ENCODE results near the gene PSRC1.

The PSRC1 gene

GRCh38 chr1:109247401-109248365 lies 35.3 kb downstream of the PSRC1 start:
- Histone ChIP-seq H3K9me3 (ENCODE audit: control insufficient read depth, low read depth, low read length) (no peaks in the 10 kb centered on the region), H3K27ac (ENCODE audit: low read length) (no peak overlapping the region), H3K4me3 (ENCODE audit: low read length) (no peak overlapping the region), H3K36me3 (ENCODE audit: control insufficient read depth, low read depth, low read length) (peaks cover 3% of the 10 kb centered on the region), H3K27me3 (ENCODE audit: control insufficient read depth, insufficient read depth, low read length) (peaks cover 30% of the 10 kb centered on the region), H3K9ac (ENCODE audit: low read length) (no peak overlapping the region), H3K4me1 (ENCODE audit: control insufficient read depth, low read depth, low read length) (peaks cover 8% of the 10 kb centered on the region)

DNA sequence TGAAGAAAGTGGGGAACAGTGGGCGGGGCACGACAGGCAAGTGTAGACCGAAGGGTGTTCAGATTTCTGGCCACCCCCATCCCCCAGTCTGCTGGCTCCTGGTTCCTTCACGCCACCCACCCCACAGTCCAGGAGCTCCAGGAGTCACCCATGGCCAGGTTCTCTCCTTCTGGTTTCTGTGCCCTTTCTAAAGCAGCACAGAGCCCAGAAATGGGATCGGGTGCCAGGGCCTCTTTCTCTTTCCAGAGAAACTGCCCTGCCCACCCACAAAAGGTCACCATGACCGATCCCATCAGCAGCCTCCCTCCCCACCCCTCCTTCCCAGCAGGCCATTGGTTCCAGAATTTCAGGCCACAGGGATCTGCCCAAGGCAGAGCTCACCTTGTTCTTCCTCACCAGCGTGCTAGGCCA lies 36.8 kb downstream of the PSRC1 start:
- peaks cover 16% of the 10 kb centered on the region for H3K4me1 ChIP-seq (ENCODE audit: control insufficient read depth, low read depth, low read length)
- no peak overlapping the region for H3K27ac ChIP-seq (ENCODE audit: low read length)
- H3K27me3 ChIP-seq (ENCODE audit: control insufficient read depth, insufficient read depth, low read length) = peaks cover 28% of the 10 kb centered on the region
- H3K4me3 ChIP-seq (ENCODE audit: low read length) = no peak overlapping the region
- H3K9me3 ChIP-seq (ENCODE audit: control insufficient read depth, low read depth, low read length) = no peaks in the 10 kb centered on the region
- no peak overlapping the region for H3K9ac ChIP-seq (ENCODE audit: low read length)
- peaks cover 3% of the 10 kb centered on the region for H3K36me3 ChIP-seq (ENCODE audit: control insufficient read depth, low read depth, low read length)

DNA sequence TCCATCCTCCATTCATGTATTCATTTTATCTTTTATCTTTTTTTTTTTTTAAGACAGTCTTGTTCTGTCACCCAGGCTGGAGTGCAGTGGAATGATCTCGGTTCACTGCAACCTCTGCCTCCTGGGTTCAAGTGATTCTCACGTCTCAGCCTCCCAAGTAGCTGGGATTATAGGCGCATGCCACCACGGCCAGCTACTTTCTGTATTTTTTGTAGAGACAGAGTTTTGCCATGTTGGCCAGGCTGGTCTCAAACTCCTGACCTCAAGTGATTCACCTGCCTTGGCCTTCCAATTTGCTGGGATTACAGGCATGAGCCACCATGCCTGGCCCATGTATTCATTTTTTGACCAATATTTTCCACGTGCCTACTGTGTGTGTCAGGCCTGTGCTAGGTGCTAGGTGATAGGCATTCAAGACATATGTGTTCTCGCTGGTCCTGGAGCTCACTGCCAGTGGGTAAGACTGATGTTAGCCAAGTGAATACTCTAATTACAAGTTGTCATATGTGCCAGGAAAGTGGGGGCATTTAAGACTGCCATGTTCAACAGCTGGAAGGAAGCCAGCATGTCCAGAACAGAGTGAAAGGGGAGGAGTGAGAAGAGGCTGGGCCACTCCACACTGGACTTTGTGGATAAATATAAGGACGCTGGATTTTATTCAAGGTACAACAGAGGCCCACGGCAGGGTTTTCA lies 38.9 kb downstream of the PSRC1 start:
- Histone ChIP-seq H3K36me3 (ENCODE audit: control insufficient read depth, low read depth, low read length) (peaks cover under 1% of the 10 kb centered on the region), H3K4me1 (ENCODE audit: control insufficient read depth, low read depth, low read length) (peaks cover 30% of the 10 kb centered on the region), H3K27me3 (ENCODE audit: control insufficient read depth, insufficient read depth, low read length) (peaks cover 17% of the 10 kb centered on the region), H3K4me3 (ENCODE audit: low read length) (no peak overlapping the region), H3K9ac (ENCODE audit: low read length) (no peak overlapping the region), H3K27ac (ENCODE audit: low read length) (no peak overlapping the region), H3K9me3 (ENCODE audit: control insufficient read depth, low read depth, low read length) (no peaks in the 10 kb centered on the region)

GRCh38 chr1:109243221-109243620 lies 39.7 kb downstream of the PSRC1 start:
- Histone ChIP-seq H3K9ac (ENCODE audit: low read length) (no peak overlapping the region), H3K36me3 (ENCODE audit: control insufficient read depth, low read depth, low read length) (peaks cover 8% of the 10 kb centered on the region), H3K27ac (ENCODE audit: low read length) (no peak overlapping the region), H3K4me3 (ENCODE audit: low read length) (no peak overlapping the region), H3K9me3 (ENCODE audit: control insufficient read depth, low read depth, low read length) (no peaks in the 10 kb centered on the region), H3K27me3 (ENCODE audit: control insufficient read depth, insufficient read depth, low read length) (peaks cover 9% of the 10 kb centered on the region), H3K4me1 (ENCODE audit: control insufficient read depth, low read depth, low read length) (peaks cover 32% of the 10 kb centered on the region)

DNA sequence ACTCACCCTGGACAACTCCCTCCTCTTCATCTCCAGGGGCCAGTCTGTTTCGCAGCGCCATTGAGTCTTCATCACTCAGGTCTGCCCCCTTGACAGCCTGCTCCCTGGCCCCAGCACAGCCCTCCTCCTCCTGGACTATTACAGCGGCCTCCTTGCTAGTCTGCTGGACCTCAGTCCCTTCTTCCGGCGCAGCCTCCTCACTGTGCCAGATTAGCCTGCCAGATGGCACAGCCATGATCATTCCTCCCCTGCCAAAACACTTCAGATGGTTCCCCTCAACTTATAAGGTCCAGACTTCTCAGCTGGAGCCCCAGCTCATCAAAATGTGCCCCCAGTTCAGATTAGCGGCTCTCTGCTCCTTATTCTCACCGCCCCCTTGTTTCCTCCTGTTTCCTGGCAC lies 40.6 kb downstream of the PSRC1 start:
- Histone ChIP-seq H3K36me3 (ENCODE audit: control insufficient read depth, low read depth, low read length) (peaks cover 15% of the 10 kb centered on the region), H3K9ac (ENCODE audit: low read length) (no peak overlapping the region), H3K27ac (ENCODE audit: low read length) (no peak overlapping the region), H3K27me3 (ENCODE audit: control insufficient read depth, insufficient read depth, low read length) (peaks cover under 1% of the 10 kb centered on the region), H3K4me3 (ENCODE audit: low read length) (no peak overlapping the region), H3K4me1 (ENCODE audit: control insufficient read depth, low read depth, low read length) (peaks cover 36% of the 10 kb centered on the region), H3K9me3 (ENCODE audit: control insufficient read depth, low read depth, low read length) (no peaks in the 10 kb centered on the region)

GRCh38 chr1:109241841-109242345 lies 41.1 kb downstream of the PSRC1 start:
- H3K4me1 ChIP-seq (ENCODE audit: control insufficient read depth, low read depth, low read length) = peaks cover 40% of the 10 kb centered on the region
- no peak overlapping the region for H3K4me3 ChIP-seq (ENCODE audit: low read length)
- no peak overlapping the region for H3K9ac ChIP-seq (ENCODE audit: low read length)
- peaks cover 20% of the 10 kb centered on the region for H3K36me3 ChIP-seq (ENCODE audit: control insufficient read depth, low read depth, low read length)
- no peaks in the 10 kb centered on the region for H3K9me3 ChIP-seq (ENCODE audit: control insufficient read depth, low read depth, low read length)
- H3K27ac ChIP-seq (ENCODE audit: low read length) = no peak overlapping the region
- no peaks in the 10 kb centered on the region for H3K27me3 ChIP-seq (ENCODE audit: control insufficient read depth, insufficient read depth, low read length)

DNA sequence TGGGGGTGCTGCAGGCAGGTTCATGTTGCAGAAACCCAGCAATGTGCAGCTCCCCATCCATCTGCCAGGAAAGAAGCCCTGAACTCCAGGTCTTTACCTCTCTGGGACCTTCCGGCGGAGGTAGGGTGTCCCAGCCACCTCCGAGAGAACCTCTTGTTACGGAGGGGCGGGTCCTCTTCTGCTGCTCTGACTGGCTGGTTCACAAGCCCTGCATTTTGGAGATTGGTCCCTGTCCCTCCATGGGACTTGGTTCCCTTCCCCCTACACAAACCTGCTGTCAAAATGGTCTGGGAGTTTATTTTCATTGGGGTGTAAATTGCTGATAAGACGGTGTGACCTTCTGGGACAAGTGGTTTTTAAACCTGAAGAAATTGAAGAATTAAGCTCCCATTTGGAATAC lies 41.6 kb downstream of the PSRC1 start:
- Histone ChIP-seq H3K9me3 (ENCODE audit: control insufficient read depth, low read depth, low read length) (no peaks in the 10 kb centered on the region), H3K4me3 (ENCODE audit: low read length) (no peak overlapping the region), H3K9ac (ENCODE audit: low read length) (no peak overlapping the region), H3K27me3 (ENCODE audit: control insufficient read depth, insufficient read depth, low read length) (no peaks in the 10 kb centered on the region), H3K36me3 (ENCODE audit: control insufficient read depth, low read depth, low read length) (peaks cover 26% of the 10 kb centered on the region), H3K4me1 (ENCODE audit: control insufficient read depth, low read depth, low read length) (peaks cover 40% of the 10 kb centered on the region), H3K27ac (ENCODE audit: low read length) (no peak overlapping the region)

DNA sequence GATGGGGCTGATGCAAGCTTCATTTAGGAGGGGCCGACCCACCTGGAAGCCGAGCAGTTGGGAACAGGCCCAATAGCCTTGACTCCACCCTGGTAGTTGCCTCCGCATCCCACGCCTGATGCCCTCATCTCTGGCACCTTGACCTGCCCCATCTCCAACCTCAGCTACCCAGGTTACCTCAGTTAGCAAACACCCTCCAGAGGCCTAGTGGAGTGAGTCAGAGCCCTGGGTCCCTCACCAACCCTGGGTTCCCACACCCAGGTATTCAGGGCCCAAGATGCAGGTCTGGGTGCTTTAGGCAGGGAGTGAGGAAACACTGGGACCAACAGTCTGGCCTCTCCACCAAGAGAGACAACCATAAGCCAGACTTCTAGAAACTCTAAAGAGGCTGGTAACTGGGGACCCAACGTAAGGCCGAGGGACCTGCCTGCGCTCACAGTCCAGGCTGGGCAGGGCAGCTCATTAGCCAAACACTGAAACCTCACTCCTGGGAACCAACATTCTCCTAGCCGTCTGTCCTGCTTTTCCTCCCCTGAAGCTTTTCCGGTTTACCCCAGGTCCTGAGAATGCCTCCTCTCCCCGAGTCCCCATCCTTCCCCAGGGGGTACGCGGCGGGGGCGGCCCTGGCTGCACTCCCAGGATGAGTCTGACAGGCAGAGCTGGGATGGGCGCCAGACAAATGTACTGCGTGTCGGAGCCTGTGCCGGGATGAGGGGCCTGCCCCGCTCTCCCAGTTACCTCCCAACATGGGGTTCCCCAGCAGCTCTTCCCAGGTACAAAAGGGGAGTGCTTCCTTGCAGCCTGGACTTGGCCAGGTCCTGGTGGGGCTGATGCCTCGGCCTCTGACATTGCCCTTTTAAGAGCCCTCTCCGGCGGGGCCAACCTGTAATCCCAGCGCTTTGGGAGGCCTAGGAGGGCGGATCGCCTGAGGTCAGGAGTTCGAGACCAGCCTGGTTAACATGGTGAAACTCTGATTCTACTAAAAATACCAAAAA lies 42.5 kb downstream of the PSRC1 start:
- Histone ChIP-seq H3K27me3 (ENCODE audit: control insufficient read depth, insufficient read depth, low read length) (no peaks in the 10 kb centered on the region), H3K4me3 (ENCODE audit: low read length) (no peak overlapping the region), H3K4me1 (ENCODE audit: control insufficient read depth, low read depth, low read length) (peaks cover 40% of the 10 kb centered on the region), H3K9me3 (ENCODE audit: control insufficient read depth, low read depth, low read length) (no peaks in the 10 kb centered on the region), H3K9ac (ENCODE audit: low read length) (no peak overlapping the region), H3K36me3 (ENCODE audit: control insufficient read depth, low read depth, low read length) (peaks cover 35% of the 10 kb centered on the region), H3K27ac (ENCODE audit: low read length) (no peak overlapping the region)

- Histone ChIP-seq H3K27ac (ENCODE audit: low read length) (peak overlapping the region; percentile 34), H3K4me3 (ENCODE audit: low read length) (no peak overlapping the region), H3K27me3 (ENCODE audit: control insufficient read depth, insufficient read depth, low read length) (no peaks in the 10 kb centered on the region), H3K36me3 (ENCODE audit: control insufficient read depth, low read depth, low read length) (peaks cover 44% of the 10 kb centered on the region), H3K4me1 (ENCODE audit: control insufficient read depth, low read depth, low read length) (peaks cover 40% of the 10 kb centered on the region), H3K9me3 (ENCODE audit: control insufficient read depth, low read depth, low read length) (no peaks in the 10 kb centered on the region), H3K9ac (ENCODE audit: low read length) (peak overlapping the region; percentile 18)
Measured at GRCh38 chr1:109239409-109240068, 43.4 kb downstream of the PSRC1 start.

GRCh38 chr1:109239047-109239408 lies 43.9 kb downstream of the PSRC1 start:
- no peak overlapping the region for H3K27ac ChIP-seq (ENCODE audit: low read length)
- H3K4me3 ChIP-seq (ENCODE audit: low read length) = no peak overlapping the region
- no peaks in the 10 kb centered on the region for H3K27me3 ChIP-seq (ENCODE audit: control insufficient read depth, insufficient read depth, low read length)
- peaks cover 40% of the 10 kb centered on the region for H3K4me1 ChIP-seq (ENCODE audit: control insufficient read depth, low read depth, low read length)
- H3K36me3 ChIP-seq (ENCODE audit: control insufficient read depth, low read depth, low read length) = peaks cover 48% of the 10 kb centered on the region
- no peaks in the 10 kb centered on the region for H3K9me3 ChIP-seq (ENCODE audit: control insufficient read depth, low read depth, low read length)
- peak overlapping the region; percentile 18 for H3K9ac ChIP-seq (ENCODE audit: low read length)

Data from iPS-18a (cell line).